ENCODE results near the gene CLEC19A.
"Not testable (repeated sequence)": the region's sequence is repeated elsewhere in the genome, so short reads cannot be mapped to it uniquely, and the experiment has no call there.

Gene CLEC19A

DNA sequence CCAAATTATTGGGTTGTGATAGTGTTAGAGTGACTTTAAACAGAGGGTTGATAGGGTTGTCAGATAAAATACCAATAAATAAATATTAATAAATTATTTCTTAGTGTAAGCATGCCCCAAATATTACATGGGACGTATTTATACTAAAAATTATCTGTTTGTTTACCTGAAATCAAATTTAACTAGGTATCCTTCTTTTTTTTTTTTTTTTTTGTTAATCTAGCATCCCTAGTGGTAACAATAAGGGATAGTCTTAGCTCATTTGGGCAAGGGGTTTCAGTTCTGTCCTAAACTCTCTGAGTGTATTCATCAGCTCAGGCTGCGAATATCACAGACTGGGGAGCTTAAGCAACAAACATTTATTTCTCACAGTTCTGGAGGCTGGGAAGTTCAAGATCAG, 1.3 kb downstream of the CLEC19A start:
- no peak for DNase-seq (ENCODE audit: low read depth in 2 of 2)

DNA sequence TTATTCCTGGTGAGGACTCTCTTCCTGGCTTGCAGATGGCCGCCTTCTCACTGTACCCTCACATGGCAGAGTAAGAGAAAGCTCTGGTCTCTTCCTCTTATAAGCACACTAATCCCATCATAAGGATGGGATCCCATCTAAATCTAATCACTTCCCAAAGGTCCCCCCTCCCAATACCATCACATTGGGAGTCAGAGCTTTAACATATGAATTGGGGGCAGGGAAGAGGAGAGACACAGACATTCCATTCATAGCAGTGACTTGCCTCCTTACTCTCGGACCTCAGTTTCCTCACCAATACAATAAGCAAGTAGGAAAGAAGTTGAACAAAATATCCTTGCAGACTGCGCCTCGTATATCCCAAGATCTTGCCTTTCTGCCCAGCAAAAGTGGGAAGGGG, 1.7 kb downstream of the CLEC19A start:
- DNase-seq (ENCODE audit: low read depth in 2 of 2): no peak

DNA sequence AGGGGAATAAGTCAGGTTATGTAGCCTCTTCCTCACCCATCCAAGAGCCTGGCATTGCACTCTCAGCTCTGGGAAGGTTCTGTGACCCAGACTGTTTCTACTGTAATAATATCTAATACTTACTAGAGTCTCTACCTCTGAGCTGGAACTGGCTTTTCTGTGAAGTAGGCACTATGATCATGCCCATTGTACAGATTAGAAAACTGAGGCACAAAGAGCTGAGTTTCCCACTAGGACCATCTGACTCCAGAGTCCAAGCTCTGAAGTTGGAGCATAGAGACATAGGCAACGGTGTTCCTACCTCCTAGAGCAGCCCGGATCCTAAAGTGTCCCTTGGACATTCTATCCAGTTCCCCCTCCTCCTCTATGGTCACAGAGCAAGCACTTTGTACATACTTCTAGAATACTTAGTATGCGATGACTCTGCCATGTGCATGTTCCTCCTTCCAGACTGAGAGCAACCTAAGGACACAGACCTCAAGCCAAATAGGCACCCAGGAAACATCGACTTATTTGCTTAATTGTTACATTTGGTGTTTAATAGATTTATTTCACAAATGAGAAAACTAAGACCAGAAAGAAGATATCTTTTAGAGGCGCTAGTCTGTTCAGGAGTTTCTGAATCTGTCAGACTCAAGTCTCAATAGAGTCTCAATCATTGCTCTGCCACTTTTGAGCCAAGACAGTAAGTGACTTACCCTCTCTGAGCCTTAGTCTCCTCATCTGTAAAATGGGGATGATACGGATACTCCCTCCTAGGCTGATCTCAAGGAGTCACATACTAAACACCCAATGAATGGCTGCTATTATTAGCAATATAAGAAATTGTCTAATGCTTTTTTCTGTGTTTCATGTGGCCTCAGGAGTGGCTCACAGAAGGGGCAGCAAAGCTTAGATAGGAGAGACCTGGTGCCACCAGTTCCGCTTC, 3.6 kb downstream of the CLEC19A start:
- no peak for DNase-seq (ENCODE audit: low read depth in 2 of 2)

DNA sequence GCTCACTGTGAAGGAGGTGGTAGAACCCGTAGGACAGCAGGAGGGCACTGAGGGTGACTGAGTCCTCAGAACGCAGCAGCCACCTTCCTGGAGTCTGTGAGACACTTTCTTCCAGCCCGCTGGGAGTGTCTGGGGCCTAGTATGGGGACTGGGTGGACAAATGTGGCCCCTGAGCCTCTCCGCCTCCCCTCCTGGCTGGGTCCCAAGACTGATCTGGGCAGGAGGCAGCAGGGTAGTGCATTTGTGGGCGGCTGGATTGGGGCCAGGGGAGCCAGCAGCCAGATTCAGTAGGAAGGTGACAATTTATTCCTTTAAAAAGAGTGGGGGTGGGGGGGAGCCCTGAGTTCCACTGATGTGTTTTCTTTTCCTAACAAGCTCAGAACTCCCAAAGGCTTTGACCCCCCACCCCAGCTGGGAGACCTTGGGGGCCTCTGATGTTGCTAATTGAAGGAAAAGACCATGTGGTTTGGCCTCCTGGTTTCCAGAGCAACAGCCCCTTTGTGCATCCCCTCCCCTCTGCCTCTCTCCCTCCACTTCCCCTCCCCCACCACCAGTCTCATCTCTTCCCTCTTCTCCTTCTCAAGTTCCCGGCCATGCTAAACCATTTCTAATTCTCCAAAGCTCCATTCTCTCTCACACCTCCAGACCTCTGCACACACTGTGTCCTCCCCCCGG, 4.4 kb downstream of the CLEC19A start:
- DNase-seq (ENCODE audit: low read depth in 2 of 2): no peak

DNA sequence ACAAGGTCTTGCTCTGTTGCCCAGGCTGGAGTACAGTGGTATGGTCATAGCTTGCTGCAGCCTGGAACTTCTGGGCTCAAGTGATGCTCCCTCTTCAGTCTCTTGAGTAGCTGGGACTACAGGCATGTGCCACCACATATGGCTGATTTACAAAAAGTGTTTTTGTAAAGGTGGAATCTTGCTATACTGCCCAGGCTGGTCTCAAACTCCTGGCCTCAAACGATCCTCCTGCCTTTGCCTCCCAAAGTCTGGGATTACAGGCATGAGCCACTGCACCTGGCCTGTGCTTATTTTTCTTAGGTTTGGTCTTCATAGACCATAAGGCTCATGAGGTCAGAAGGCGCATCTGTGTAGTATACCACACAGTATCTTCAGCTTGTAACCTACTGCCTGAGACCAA, 5.3 kb downstream of the CLEC19A start:
- no peak for DNase-seq (ENCODE audit: low read depth in 2 of 2)

DNA sequence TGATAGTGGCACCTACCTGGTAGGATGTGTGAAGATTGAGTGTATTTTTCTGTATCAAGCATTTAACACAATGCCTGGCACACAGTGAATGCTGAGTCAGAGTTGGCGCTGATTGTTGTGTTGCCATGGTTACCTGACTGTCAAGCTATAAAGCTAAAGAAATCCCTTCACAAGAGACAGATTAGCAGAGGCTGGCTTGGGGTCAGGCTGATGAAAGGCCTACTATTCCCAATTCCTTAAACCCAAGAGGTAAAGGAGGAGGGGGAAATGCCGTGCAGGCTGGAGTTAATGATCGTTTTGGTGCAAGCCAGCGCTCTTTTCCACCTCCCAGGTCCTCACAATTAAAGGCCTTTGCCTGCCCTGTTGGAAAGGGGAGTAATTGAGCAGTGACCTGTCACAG, 5.9 kb downstream of the CLEC19A start:
- no peak for DNase-seq (ENCODE audit: low read depth in 2 of 2)

DNA sequence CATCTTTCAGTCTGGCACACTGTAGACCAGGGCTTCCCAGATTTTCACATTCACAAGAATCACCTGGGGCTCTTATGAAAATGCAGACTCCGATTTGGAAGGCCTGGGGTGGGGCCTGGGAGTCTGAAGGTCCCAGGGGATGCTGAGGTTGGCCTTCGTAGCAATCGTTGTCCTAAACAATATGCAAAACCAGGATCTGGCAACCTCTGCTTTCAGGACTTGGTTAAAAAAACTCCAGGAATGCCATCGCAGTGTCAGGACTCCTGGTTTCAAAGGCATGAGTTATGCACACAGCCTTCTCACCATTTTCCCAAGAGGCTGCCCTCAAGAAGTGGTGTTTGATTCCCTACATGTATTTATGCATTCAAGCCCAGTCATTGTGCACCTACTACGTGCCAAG, 6.7 kb downstream of the CLEC19A start:
- DNase-seq (ENCODE audit: low read depth in 2 of 2): no peak

DNA sequence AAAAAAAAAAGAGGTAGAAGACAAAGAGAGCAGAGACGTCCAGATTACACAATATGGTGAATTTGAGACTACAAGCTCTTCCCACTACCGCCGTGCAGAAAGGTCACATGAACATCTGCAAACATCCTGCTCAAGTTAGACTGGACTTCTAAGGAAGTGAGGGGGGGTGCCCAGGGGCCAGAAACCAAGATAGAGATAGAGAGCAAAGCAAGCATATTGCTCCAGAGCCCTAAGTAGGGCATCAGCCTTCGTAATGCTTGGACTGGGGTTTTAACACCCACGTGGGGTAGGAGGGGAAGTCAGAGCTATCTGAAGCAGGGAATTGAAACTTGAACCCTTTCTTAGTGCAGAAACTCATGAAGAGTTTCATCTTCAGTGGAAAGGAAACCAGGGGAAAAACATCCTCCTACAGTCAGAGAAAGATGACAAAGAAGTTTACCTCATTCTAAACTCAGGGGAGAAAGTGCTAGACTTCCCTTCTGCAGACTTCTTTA, 8.7 kb downstream of the CLEC19A start:
- DNase-seq (ENCODE audit: low read depth in 2 of 2): no peak

DNA sequence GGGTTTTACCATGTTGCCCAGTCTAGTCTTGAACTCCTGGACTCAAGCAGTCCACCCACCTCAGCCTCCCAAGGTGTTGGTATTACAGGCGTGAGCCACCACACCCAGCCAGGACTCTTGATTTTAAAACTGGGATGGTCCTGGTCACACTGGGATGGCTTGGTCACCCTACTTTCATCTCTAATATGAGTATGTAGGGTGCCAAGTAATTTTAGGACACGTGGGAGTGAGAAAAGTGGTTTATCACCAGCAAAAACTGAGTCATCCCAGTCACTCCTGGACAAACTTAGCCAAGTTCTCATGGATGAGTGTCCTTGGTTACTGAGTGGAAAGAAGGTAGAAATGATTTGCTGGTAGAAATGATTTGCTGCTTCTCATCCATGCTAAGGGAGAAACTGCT, 9.9 kb downstream of the CLEC19A start:
- DNase-seq (ENCODE audit: low read depth in 2 of 2): no peak

DNA sequence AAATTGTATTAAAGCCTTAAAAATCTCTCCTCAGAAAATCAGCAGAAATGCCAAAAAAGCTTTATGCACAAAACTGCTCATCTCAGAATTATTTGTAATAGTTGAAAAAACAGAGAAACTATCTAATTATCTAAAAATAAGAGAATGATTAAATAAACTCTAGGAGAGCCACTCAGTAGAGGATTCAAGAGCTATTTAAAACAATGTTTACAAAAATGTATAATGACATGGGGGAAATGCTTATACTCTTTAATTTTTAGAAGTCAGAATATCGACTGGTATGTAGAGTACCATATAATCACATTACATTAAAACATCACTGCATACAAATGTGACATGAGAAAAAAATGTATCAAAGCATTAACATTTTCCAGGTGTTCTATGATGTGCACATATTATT, 11.9 kb downstream of the CLEC19A start:
- no peak for DNase-seq (ENCODE audit: low read depth in 2 of 2)

DNA sequence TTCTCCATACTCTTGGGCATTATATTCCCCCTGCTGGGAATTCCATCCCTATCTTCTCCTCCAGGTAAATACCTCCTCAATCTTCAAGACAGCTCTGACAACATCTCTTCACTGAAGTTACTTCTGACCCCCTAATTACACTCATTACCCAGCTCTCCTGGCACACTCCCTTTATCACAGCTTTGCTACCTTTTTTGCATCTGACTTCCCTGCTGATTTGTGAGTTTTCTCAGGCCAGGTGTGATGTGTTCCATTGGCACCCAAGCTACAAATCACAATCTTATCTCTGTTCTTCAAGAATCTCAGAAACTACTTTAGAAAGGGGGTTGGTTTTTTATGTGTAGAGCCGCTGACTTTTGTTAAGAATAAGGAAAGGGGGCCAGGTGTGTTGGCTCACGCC, 14.0 kb downstream of the CLEC19A start:
- DNase-seq (ENCODE audit: low read depth in 2 of 2): no peak

DNA sequence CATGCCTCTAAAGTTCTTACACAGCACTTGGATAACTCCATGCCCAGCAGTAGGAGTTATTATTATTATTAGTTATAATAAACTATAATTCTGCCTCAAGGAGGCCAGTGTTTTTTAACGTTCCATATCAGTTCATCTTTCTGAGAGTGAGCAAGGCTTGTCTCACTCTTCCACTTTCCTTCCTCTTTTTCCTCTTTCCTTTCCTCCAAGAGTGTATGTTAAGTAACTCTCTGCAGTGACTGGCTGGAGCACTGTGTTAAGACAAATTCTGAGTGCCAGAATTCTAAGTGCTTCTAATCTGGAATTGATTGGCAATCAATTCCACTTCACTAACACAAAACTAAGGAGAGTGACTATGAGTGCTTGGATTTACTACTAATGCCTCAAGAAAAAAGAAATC, 16.4 kb downstream of the CLEC19A start:
- DNase-seq (ENCODE audit: low read depth in 2 of 2): no peak

DNA sequence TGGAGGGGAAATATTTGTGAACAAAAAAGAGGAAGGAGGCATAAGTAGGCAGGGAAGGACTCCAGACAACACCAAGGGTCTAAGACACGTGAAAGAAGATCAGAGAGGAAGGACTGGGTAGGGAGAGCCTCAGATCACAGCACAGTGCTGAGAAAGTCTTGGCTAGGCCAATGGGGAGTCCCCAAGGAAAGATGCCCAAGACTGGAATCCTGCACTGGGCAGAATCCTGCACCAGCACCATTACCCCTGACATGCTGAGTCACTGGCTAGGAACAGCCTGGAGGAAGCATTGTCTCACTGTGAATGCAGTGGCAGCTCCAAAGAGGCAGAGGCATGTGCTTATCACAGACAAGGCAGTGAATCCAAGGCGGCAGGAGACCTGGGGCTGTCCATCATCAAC, 19.2 kb downstream of the CLEC19A start:
- DNase-seq (ENCODE audit: low read depth in 2 of 2): no peak

DNA sequence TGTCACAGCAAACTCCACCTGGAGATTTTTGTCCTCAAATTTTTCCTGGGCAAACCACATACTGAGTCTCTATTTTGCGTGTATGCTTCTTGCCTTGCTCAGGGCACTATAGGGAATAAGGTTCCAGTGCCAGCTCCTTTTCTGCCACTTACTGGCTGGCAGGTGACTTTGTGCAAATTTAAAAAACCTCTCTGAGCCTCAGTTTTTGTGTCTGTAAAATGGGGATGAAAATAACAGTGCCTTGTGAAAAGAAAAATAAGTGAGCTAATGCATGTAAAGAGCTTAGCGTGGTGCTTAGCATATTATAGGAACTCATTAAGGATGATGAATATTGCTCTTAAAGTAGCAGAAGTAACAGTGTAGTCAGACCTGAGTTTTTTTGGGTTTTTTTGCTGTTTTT, 19.9 kb downstream of the CLEC19A start:
- DNase-seq (ENCODE audit: low read depth in 2 of 2): no peak

DNA sequence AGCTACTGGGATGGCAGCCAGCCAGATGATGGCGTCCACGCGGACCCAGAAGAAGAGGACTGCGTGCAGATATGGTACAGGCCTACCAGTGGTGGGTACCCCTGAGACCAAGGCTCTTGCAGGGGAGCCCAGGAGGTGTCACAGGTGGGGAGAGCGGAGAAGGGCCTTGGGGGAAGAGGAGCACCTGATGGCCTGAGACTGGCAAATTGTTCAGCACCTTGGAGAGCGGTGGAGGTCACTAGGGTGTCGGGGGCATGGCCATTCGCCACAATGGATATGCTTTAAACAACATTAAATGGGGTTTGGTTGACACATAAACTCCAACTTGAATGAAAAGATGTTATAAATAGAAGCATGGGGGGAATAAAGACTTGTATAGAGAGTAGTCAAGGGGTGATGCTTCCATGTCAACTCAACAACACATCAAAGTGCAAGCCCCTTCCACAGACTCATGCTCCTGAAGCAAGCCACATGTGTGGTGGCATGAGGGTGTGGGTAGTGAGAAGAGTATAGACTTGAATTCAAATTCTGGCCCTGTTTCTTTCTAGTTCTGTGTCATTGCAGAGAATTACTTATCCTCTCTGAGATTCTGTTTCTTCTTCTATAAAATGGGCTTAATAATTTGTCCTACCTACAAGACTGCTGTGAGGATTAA, 22.2 kb downstream of the CLEC19A start:
- no peak for DNase-seq (ENCODE audit: low read depth in 2 of 2)

DNA sequence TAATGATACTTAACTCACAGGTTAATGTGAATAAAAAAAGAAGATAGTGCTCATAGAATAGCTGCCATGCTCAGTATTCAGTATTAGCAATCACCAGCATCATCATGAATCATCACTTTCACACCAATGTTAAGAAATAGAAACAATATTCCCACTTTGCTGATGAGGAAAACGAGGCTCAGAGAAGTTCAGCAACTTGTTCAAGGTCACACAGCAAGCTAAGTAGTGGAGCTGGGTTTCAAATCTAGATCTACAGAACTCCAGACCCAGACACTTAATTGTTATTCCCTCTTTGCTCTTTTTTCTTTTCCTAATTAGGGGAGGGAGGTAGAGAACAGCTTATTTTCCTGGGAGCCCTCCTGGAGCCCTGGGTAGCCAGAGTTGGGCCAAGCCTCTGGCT, 22.9 kb downstream of the CLEC19A start:
- no peak for DNase-seq (ENCODE audit: low read depth in 2 of 2)

DNA sequence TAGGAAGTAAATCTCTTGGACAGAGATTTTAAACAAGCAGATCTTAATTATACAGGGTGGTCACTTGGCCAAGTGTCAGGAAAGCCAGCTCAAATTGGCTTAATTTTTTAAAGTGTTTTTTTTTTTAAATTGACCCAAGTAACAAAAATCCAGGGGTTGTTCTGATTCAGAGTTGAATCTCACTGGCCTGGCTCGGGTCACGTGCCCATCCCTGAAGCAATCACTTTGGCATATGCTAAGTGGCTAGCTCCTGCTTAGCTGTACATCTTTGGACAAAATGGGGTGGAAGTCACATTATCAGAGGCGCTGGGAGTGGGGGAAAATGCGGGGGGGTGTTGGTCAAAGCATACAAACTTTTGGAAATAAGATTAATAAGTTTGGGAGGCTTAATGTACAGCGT, 23.6 kb downstream of the CLEC19A start:
- DNase-seq (ENCODE audit: low read depth in 2 of 2): no peak

DNA sequence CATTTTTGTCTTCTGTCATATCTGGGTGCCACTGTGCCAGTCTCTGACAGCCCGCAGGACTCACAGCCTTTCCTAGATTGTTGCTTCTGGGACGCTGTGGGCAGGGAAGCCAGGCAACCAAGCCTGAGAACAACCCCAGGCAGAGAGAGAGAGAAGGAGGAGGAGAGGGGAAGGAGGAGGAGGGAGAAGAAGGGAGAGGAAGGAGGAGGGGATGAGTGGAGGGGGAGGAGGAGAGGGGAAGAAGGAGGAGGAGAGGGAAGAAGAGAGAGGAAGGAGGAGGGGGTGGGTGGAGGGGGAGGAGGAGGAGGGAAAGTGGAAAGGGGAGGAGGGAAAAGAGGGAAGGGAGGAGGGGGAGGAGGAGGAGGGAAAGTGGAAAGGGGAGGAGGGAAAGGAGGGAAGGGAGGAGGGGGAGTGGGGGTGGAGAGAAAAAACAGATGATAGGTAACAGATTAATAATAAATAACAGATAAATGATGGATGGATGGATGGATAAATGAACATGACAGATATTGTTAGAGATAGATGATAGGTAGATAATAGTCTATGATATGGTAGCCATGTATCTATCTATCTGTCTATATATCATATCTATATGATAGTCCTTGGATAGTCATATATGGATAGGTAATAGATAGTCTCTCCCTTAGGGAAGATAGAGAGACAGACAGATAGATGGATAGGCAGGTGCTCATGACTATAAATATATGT, 29.3 kb downstream of the CLEC19A start:
- DNase-seq (ENCODE audit: low read depth in 2 of 2): no peak

DNA sequence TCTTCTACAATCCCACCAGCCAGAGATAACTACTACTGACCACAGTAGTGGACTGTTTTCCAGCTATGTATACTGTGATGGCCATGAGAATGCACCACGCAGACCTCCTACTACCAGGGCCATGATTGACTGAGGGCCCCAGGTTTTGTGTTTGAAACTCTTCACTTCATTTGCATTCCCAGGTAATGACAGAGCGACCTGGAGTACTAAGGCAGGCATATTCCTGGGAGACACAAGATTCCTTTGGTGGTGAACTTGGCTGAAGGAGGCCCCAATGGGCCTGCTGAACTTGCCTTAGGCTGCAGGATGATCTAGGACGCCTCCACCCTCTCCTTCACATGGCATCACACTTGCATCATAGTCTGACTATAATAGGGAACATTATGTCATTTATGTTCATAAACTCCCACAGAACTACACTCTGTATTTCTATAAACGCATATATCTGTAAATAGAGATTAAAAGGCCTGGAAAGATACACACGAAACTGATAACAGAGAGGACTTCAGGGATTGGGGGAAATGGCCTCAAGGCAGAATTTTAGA, 30.4 kb downstream of the CLEC19A start:
- no peak for DNase-seq (ENCODE audit: low read depth in 2 of 2)

DNA sequence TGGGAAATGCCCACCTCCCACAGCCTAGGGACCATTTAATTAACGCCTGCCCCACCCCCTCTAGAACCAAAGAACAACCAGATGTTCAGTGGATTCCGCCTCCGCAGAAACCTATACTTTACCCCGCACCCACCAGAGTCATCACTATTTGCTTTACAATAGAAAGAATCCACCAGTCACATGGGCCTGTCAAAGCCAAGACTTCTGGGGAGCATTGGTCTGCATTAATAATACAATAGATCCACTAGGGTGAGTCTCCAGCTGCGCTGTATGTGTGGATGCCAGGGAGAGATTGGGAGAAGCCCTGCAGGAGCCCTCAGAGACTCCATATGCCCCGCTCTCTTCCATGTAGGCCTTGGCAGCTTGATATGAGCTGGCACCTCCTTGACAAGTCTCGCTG, 31.3 kb downstream of the CLEC19A start:
- DNase-seq (ENCODE audit: low read depth in 2 of 2): no peak

DNA sequence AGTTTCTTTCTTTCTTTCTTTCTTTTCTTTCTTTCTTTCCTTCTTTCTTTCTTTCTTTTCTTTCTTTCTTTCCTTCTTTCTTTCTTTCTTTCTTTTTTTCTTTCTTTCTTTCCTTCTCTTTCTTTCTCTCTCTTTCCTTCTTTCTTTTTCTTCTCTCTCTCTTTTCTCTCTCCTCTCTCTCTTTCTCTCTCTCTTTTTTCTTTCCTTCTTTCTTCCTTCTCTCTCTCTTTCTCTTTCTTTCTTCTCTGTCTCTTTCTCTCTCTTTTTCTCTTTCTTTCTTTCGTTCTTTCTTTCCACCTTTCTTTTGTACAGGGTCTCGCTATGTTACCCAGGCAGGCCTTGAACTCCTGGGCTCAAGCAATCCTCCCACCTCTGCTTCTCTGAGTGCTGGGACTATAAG, 35.7 kb downstream of the CLEC19A start:
- not testable (repeated sequence) for DNase-seq (ENCODE audit: low read depth in 2 of 2)

DNA sequence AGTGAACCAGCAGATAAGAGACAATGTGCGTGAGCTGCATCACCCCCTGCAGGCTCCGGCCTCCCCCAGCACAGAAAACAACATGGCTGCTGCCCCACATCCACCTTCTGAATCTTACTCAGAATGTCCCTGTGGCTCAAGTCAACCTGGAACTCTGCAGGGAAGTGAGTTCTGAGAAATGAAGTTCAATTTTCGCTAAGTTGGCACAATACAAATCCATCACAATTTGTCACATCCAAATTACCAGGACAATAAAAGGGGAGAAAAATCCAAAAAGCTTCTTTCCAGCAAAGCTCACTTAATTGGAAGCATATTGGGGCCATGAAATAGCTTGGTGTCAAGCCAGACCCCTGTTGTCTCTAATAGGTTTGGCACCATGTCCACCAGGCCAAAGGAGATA, 38.1 kb downstream of the CLEC19A start:
- DNase-seq (ENCODE audit: low read depth in 2 of 2): no peak
